PFSK-1 (cell line): ENCODE data around the gene STUM.

Experiments used
- FOXP2 ChIP-seq: optimal IDR thresholded peaks from 2 replicates; pipeline ENCODE3; 2011; ENCODE audit warnings: borderline replicate concordance, control low read depth, inconsistent platforms; ENCODE audit not compliant: insufficient read depth; ENCODE audit errors: extremely low read length, extremely low read depth
- POLR2AphosphoS5 ChIP-seq: IDR thresholded peaks from 2 replicates; pipeline ENCODE4 v1.6.1; 2012; ENCODE audit warnings: low read depth, mild to moderate bottlenecking, control low read depth, low read length, moderate library complexity
- REST ChIP-seq, 2 experiments: IDR thresholded peaks; 2 replicates each; pipeline versions ENCODE4 v1.6.1 to v1.8.0; 2011 to 2012; ENCODE audit warnings: low read depth in 2 of 2, low read length in 2 of 2, control low read depth in 1 of 2, inconsistent platforms in 1 of 2, mild to moderate bottlenecking in 1 of 2, moderate library complexity in 1 of 2; ENCODE audit not compliant: insufficient read depth in 1 of 2
- SIN3A ChIP-seq: IDR thresholded peaks from 2 replicates; pipeline ENCODE4 v1.6.1; 2012; ENCODE audit warnings: mild to moderate bottlenecking, low read length, moderate library complexity, borderline replicate concordance; ENCODE audit not compliant: insufficient read depth
- TAF1 ChIP-seq: IDR thresholded peaks from 2 replicates; pipeline ENCODE4 v1.6.1; 2012; ENCODE audit warnings: low read length, control low read depth, borderline replicate concordance; ENCODE audit not compliant: insufficient read depth

STUM gene

GRCh38 chr1:226582966-226583365 is 34.4 kb downstream of the STUM start:
- no peak for TF ChIP-seq POLR2AphosphoS5
- no peak for TF ChIP-seq FOXP2
- no peak for TF ChIP-seq REST (IDR thresholded peaks at IDR 0.05; ENCODE audit: insufficient read depth in 1 of 2, low read depth in 2 of 2, low read length in 2 of 2)
- TF ChIP-seq TAF1: no peak
- no peak for TF ChIP-seq SIN3A

GRCh38 chr1:226584164-226584563 is 35.6 kb downstream of the STUM start:
- TF ChIP-seq REST (IDR thresholded peaks at IDR 0.05; ENCODE audit: insufficient read depth in 1 of 2, low read depth in 2 of 2, low read length in 2 of 2) (no peak), TAF1 (no peak), FOXP2 (no peak), SIN3A (no peak), POLR2AphosphoS5 (no peak)

- TF ChIP-seq TAF1 (no peak), SIN3A (no peak)
These were observed 37.6 kb downstream of the STUM start for GRCh38 chr1:226586116-226586515.

- no peak for TF ChIP-seq FOXP2
- no peak for TF ChIP-seq POLR2AphosphoS5
- TF ChIP-seq TAF1: no peak
- no peak for TF ChIP-seq REST (IDR thresholded peaks at IDR 0.05; ENCODE audit: insufficient read depth in 1 of 2, low read depth in 2 of 2, low read length in 2 of 2)
- no peak for TF ChIP-seq SIN3A
These were observed 38.3 kb downstream of the STUM start for GRCh38 chr1:226586650-226587422.

- no peak for TF ChIP-seq REST (IDR thresholded peaks at IDR 0.05; ENCODE audit: insufficient read depth in 1 of 2, low read depth in 2 of 2, low read length in 2 of 2)
- no peak for TF ChIP-seq FOXP2
- TF ChIP-seq SIN3A: no peak
- no peak for TF ChIP-seq POLR2AphosphoS5
- TF ChIP-seq TAF1: no peak
These were observed 39.9 kb downstream of the STUM start for GRCh38 chr1:226588484-226588883.
